Large intestine (tissue), 3 donors: ENCODE data around the gene INTS7. TPM values are rescaled to one million over a fixed set of nuclear protein-coding genes. Genes with fewer than 3 reads are reported as not detected.
"Not testable (repeated sequence)": the region's sequence is repeated elsewhere in the genome, so short reads cannot be mapped to it uniquely, and the experiment has no call there.

Experiments used
- DNase-seq, 2 donors: peaks; one replicate each; pipeline versions ENCODE4 v3.0.0 to v3.0.0-alpha.2; 2013
- H3K27ac ChIP-seq: one replicate; pipeline ENCODE4 v1.5.1; 2013; ENCODE audit warnings: low read length
- H3K27me3 ChIP-seq: 2 replicates; pipeline ENCODE4 v1.6.1; 2013; ENCODE audit warnings: low read length; ENCODE audit not compliant: control insufficient read depth, insufficient read depth
- H3K36me3 ChIP-seq: 2 replicates; pipeline ENCODE4 v1.6.1; 2013; ENCODE audit warnings: low read length; ENCODE audit not compliant: control insufficient read depth, insufficient read depth
- H3K4me1 ChIP-seq: one replicate; pipeline ENCODE4 v1.6.1; 2013; ENCODE audit warnings: low read length; ENCODE audit not compliant: control insufficient read depth, insufficient read depth
- H3K4me3 ChIP-seq: one replicate; pipeline ENCODE4 v1.5.1; 2013; ENCODE audit warnings: low read length
- H3K9me3 ChIP-seq: one replicate; pipeline ENCODE4 v1.6.1; 2013; ENCODE audit warnings: mild to moderate bottlenecking, low read depth, low read length, moderate library complexity; ENCODE audit not compliant: control insufficient read depth
- WGBS: methylation state at CpG from one replicate; pipeline ENCODE4 v1.1.5; 2013; ENCODE audit warnings: low lambda C conversion rate; ENCODE audit not compliant: insufficient coverage; 5-methylcytosine and 5-hydroxymethylcytosine counted together
- polyA plus RNA-seq: library from polyadenylated mRNA; unstranded; fragments of 120-200 nt; gene quantifications from one replicate; pipeline ENCODE4 v1.2.1, GENCODE V29; 2013

INTS7 gene
- polyA plus RNA-seq, 1 donor, result 16.1 TPM

DNA sequence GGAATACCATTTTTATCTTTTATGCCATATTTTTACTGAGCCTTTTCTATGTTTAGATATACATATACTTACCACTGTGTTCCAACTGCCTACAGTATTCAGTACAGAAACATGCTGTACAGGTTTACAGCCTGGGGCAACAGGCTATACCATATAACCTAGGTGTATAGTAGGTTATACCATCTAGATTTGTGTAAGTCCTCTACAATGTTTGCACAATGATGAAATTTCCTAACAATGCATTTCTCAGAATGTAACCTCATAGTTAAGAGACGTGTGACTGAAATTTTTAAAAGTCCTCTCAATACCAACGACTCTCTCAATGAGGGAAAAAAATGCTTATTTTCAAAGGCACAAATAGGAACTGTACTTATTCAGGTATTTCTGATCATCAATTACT lies 21.7 kb downstream of the INTS7 start:
- Histone ChIP-seq H3K36me3 (peaks cover 16% of the 10 kb centered on the region), H3K4me1 (no peaks in the 10 kb centered on the region), H3K9me3 (peaks cover 8% of the 10 kb centered on the region), H3K27ac (no peak overlapping the region), H3K27me3 (no peaks in the 10 kb centered on the region), H3K4me3 (no peak overlapping the region)
- no CpG with 5 or more reads among the region's 2 CpGs for WGBS
- peak in 1 of 2 donors; percentile 18 for DNase-seq

DNA sequence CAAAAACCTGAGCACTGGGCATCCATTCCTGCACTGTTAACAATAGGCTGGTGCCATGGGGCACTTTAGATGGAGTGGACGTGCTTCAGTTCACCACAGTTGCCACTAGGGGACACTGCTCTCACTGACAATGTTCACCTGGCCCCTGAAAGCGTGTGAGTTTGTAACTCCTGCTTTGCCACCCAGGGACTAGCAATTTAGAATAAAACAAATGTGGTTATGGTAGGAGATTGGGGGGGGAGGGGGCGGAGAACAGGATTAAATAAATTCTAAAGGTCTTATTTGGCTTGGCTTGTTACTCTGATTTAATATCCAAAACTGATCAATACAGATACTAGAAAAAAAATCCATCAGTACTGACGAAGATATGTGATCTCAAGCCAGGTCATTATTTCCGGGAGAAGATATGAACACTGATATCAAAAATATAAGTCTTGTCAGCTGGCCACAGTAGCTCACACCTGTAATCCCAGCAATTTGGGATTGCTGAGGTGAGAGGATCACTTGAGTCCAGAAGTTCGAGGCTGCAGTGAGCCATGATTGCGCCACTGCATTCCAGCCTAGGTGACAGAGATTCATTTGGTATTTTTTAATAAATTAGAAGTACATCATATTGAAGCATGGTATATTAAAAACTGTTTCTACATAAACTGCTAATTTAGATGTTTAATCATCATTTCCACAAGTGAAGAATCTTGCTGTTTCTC lies 23.2 kb downstream of the INTS7 start:
- peak; percentile 47 to 54 for DNase-seq
- Histone ChIP-seq H3K36me3 (peaks cover 19% of the 10 kb centered on the region), H3K9me3 (peaks cover 8% of the 10 kb centered on the region), H3K27ac (no peak overlapping the region), H3K4me3 (no peak overlapping the region), H3K27me3 (no peaks in the 10 kb centered on the region), H3K4me1 (no peaks in the 10 kb centered on the region)
- WGBS, result no CpG with 5 or more reads among the region's 7 CpGs

DNA sequence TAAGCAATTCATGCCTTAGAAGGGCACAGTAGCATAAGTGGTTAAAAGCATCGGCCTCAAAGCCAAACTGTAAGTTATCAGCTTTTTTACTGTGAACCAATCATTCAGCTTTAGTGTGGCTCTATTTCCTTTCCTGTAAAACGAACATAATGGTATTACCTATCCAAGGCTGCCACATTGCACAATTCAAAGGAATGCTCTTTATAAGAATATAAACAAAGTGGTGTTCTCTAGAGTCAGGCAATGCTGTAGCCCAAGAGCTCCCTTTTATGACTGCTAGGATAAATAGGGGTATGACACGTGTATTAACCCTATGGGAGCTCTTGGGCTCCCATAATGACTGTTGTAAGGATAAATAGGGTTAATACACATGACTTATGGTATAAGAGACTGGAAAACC lies 25.4 kb downstream of the INTS7 start:
- Histone ChIP-seq H3K9me3 (peaks cover 8% of the 10 kb centered on the region), H3K4me3 (no peak overlapping the region), H3K27me3 (no peaks in the 10 kb centered on the region), H3K36me3 (peaks cover 19% of the 10 kb centered on the region), H3K27ac (no peak overlapping the region), H3K4me1 (no peaks in the 10 kb centered on the region)
- WGBS, result no CpG with 5 or more reads among the region's 3 CpGs
- no peak for DNase-seq

DNA sequence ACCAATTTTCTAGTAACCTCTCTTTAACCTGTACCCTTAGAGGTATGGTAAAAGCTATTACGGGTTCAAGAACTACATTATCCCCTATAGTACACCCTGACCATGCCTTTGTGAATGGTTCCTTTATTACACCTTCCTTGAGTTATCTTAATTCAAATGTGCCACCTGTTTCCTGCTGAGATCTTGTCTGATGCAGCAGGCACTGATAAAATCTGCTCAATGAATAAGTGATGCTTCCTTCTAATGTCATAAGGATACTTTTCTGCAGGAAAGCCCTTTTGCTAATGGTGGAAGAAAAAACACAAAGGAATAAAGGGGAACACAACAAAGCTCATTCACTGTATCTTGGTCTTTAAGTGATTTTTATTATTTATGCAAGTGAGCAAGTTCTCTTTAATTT lies 25.8 kb downstream of the INTS7 start:
- peaks cover 4% of the 10 kb centered on the region for H3K9me3 ChIP-seq

DNA sequence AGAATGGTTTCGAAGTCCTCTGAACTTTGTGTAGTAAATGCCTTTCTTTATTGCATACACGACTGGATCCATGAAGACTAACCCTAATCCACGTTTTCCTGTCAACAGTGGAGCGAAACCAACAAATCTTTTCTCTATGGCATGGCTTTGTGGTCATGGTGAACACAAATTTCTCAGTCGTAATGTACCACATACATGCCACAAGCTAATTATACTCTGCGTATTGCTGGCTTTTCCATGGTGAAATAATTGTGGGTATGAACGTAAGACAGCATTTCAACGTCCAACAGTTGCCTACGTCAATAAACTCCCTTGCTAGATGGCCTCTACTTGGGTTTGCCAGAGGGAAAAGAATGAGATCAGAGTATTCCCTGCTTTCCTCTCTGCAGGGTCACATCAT lies 27.5 kb downstream of the INTS7 start:
- H3K36me3 ChIP-seq, result peaks cover 22% of the 10 kb centered on the region
- H3K27me3 ChIP-seq, result no peaks in the 10 kb centered on the region
- no peaks in the 10 kb centered on the region for H3K9me3 ChIP-seq
- H3K27ac ChIP-seq, result no peak overlapping the region
- H3K4me1 ChIP-seq, result no peaks in the 10 kb centered on the region
- WGBS, result no CpG with 5 or more reads among the region's 9 CpGs
- no peak for DNase-seq
- H3K4me3 ChIP-seq, result no peak overlapping the region

More for the DNA sequence above, 25.8 kb downstream of the INTS7 start:
- no CpG with 5 or more reads among the region's 1 CpG for WGBS
- Histone ChIP-seq H3K36me3 (peaks cover 19% of the 10 kb centered on the region), H3K27me3 (no peaks in the 10 kb centered on the region), H3K4me3 (no peak overlapping the region), H3K4me1 (no peaks in the 10 kb centered on the region), H3K27ac (no peak overlapping the region)
- DNase-seq, result no peak

DNA sequence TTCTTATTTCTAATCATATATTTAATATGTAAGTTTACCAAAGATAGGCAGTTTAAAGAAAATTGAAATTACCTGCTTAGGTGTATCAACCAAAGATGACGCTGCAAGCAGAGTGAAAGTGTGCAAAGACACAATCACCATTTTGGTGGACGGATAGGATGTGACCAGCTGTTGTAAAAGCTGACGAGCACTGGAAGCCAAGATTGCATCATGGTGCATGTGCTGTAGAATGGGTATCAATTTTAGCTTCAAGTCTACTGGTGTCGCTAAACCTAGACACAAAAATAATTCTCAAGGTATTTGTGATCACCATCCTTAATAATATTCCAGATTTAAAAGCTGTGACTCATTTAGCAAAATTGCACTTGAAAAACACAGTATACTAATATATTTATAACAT lies 28.2 kb downstream of the INTS7 start:
- no peak overlapping the region for H3K27ac ChIP-seq
- H3K9me3 ChIP-seq, result no peaks in the 10 kb centered on the region
- peaks cover 22% of the 10 kb centered on the region for H3K36me3 ChIP-seq
- no peaks in the 10 kb centered on the region for H3K4me1 ChIP-seq
- 100% methylated on average over 1 of the region's 4 CpGs for WGBS
- H3K4me3 ChIP-seq, result no peak overlapping the region
- no peak for DNase-seq
- H3K27me3 ChIP-seq, result no peaks in the 10 kb centered on the region

DNA sequence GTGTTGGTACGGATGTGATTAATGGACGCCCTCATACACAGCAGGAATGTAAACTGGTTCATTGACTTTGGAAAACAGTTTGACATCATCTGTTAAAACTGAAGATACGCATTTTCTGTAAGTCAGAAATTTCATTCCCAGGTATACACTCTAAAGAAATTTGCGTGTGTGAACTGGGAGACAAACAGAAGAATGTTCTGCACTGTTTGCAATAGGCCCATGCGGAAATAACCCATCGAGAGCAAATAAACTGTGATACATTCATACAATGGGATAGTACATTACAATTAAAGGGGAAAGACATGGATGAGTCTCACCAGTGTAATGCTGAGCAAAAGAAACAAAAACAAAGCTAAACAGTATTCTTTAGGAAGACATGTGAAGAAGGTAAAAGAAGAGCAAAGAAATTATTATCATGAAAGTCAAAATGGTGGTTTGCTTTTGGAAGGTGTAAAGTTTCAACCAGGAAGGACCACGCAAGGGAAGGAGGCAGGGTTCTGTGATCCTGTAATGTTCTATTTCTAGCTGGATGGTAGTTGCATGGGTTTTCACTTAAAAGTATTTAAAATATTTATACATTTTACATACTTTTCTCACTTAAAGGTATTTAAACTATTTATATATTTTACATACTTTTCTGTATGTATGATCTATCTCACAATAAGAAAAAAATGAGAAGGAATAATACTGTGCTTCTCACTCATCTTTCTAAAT lies 30.3 kb downstream of the INTS7 start:
- H3K4me3 ChIP-seq, result no peak overlapping the region
- H3K36me3 ChIP-seq, result peaks cover 16% of the 10 kb centered on the region
- no peaks in the 10 kb centered on the region for H3K4me1 ChIP-seq
- no peaks in the 10 kb centered on the region for H3K27me3 ChIP-seq
- WGBS, result 92% methylated on average over 5 of the region's 7 CpGs
- DNase-seq, result no peak
- H3K9me3 ChIP-seq, result no peaks in the 10 kb centered on the region
- no peak overlapping the region for H3K27ac ChIP-seq

DNA sequence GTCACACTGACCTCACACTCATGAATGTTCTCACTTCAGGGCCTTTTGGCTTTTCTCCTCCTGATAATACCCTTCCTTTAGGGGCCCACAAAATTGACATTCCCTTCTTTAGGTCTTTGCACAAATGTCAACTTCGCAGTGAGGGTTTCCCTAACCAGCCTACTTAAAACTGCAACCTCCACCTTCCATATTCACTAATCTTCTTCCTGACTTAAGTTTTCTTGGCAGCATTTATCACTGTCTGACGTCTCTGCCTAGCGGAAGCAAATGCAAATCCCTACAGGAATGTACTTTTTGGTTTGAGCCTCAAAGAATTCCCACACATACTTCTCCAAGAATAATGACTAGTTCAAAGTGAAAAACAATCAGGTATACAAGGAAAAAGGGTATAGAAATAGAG lies 32.8 kb downstream of the INTS7 start:
- DNase-seq, result no peak
- Histone ChIP-seq H3K36me3 (peaks cover 10% of the 10 kb centered on the region), H3K27me3 (no peaks in the 10 kb centered on the region), H3K4me3 (no peak overlapping the region), H3K4me1 (no peaks in the 10 kb centered on the region), H3K27ac (no peak overlapping the region), H3K9me3 (peaks cover 4% of the 10 kb centered on the region)
- WGBS, result 94% methylated on average over 2 of the region's 3 CpGs

DNA sequence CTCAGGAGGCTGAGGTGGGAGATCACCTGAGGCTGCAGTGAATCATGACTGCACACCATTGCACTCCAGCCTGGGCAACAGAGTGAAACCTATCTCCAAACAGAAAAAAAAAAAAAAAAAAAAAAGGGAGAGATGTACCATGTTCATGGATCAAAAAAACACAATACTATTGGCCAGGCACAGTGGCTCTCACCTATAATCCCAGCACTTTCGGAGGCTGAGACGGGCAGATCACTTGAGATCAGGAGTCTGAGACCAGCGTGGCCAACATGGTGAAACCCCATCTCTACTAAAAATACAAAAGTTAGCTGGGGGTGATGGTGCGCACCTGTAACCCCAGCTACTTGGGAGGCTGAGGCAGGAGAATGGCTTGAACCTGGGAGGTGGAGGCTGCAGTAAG lies 37.9 kb downstream of the INTS7 start:
- DNase-seq, H3K9me3 ChIP-seq, H3K4me3 ChIP-seq, H3K27me3 ChIP-seq, H3K4me1 ChIP-seq, H3K27ac ChIP-seq: not testable (repeated sequence)
- peaks cover 15% of the 10 kb centered on the region for H3K36me3 ChIP-seq
- no CpG with 5 or more reads among the region's 4 CpGs for WGBS

DNA sequence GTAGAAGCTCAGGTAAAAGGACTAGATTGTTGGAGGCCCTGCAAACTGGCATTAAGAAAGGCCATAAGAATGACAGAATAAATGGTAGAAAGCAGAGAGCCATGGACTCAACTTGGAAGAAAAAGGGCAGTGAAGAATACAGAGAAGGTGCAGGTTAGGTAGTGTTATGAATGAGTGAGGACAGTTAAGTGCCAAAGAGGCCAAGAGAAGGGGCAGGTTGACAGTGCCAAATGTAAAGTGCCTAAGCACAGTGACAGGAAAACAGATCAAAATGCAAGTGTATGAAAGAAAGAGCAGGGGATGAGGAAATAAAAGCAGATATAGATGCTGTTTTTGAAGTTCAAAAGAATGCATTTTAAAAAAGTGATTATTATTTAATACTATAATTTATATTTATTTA lies 43.7 kb downstream of the INTS7 start:
- Histone ChIP-seq H3K27ac (no peak overlapping the region), H3K27me3 (no peaks in the 10 kb centered on the region), H3K4me1 (no peaks in the 10 kb centered on the region), H3K4me3 (no peak overlapping the region), H3K36me3 (peaks cover 5% of the 10 kb centered on the region), H3K9me3 (no peaks in the 10 kb centered on the region)
- no peak for DNase-seq
